ENCODE results near the gene SP9. TPM values are rescaled to one million over a fixed set of nuclear protein-coding genes. Genes with fewer than 3 reads are reported as not detected.

The SP9 gene
- total RNA-seq (ENCODE audit: low replicate concordance) = not detected in 2 replicates

GRCh38 chr2:174334781-174335251 lies at the start of gene SP9:
Gene SP9 (plus strand): TSS chr2:174334954. CDS start chr2:174335093, 139 bp downstream.
- TF ChIP-seq CTCF (IDR thresholded peaks at IDR 0.05; ENCODE audit: insufficient read depth, low read length) = no peak
- no peak within 1 kb of the TSS for H3K4me3 ChIP-seq (ENCODE audit: low read depth, low read length)
- no peak for DNase-seq (ENCODE audit: low read depth)

- no peak for DNase-seq (ENCODE audit: low read depth)
- TF ChIP-seq CTCF (IDR thresholded peaks at IDR 0.05; ENCODE audit: insufficient read depth, low read length) = no peak
- no peak overlapping the region for H3K4me3 ChIP-seq (ENCODE audit: low read depth, low read length)
These were observed 48.6 kb upstream of the SP9 start for GRCh38 chr2:174286172-174286571.

- H3K4me3 ChIP-seq (ENCODE audit: low read depth, low read length) = no peak overlapping the region
- TF ChIP-seq CTCF (IDR thresholded peaks at IDR 0.05; ENCODE audit: insufficient read depth, low read length) = no peak
- no peak for DNase-seq (ENCODE audit: low read depth)
These were observed 41.8 kb upstream of the SP9 start for GRCh38 chr2:174292908-174293307.

- DNase-seq (ENCODE audit: low read depth) = peak; percentile 49
- no peak overlapping the region for H3K4me3 ChIP-seq (ENCODE audit: low read depth, low read length)
- no peak for TF ChIP-seq CTCF (IDR thresholded peaks at IDR 0.05; ENCODE audit: insufficient read depth, low read length)
These were observed 34.6 kb upstream of the SP9 start for GRCh38 chr2:174300114-174300513.

- DNase-seq (ENCODE audit: low read depth) = peak; percentile 8
- no peak for TF ChIP-seq CTCF (IDR thresholded peaks at IDR 0.05; ENCODE audit: insufficient read depth, low read length)
- no peak overlapping the region for H3K4me3 ChIP-seq (ENCODE audit: low read depth, low read length)
These were observed 22.0 kb upstream of the SP9 start for GRCh38 chr2:174312581-174313234.

GRCh38 chr2:174322149-174322548 lies 12.6 kb upstream of the SP9 start:
- H3K4me3 ChIP-seq (ENCODE audit: low read depth, low read length) = no peak overlapping the region
- no peak for DNase-seq (ENCODE audit: low read depth)
- TF ChIP-seq CTCF (IDR thresholded peaks at IDR 0.05; ENCODE audit: insufficient read depth, low read length) = no peak

GRCh38 chr2:174322746-174323145 lies 12.0 kb upstream of the SP9 start:
- H3K4me3 ChIP-seq (ENCODE audit: low read depth, low read length) = no peak overlapping the region
- no peak for DNase-seq (ENCODE audit: low read depth)
- TF ChIP-seq CTCF (IDR thresholded peaks at IDR 0.05; ENCODE audit: insufficient read depth, low read length) = no peak

Measured in fibroblast of the aortic adventitia (primary cell).